ENCODE measurements around the gene XCR1.

Gene XCR1

DNA sequence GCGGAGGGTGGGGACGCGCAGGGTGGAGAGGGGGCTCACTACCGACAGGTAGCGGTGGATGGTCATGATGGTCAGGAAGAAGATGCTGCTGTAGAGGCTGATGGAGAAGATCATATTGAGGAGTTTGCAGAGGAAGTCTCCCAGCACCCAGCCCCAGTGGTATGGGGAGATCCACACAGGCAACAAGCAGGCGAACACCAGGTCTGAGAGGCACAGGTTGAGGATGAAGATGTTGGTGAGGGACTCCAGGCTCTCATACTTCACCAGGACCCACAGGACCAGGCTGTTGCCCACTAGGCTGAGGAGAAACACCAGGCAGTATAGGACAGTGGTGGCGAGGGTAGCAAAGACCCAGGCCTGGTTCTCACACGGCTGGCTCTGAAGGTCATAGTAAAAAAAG, 5.8 kb downstream of the XCR1 start:
- Histone ChIP-seq H2AFZ (ENCODE audit: low read depth, low read length, severe bottlenecking) (no peak overlapping the region), H3K36me3 (ENCODE audit: low read length) (no peaks in the 10 kb centered on the region), H4K20me1 (ENCODE audit: low read depth, low read length) (no peaks in the 10 kb centered on the region), H3K9ac (ENCODE audit: low read length) (no peak overlapping the region), H3K9me3 (ENCODE audit: insufficient read depth, low read length) (no peaks in the 10 kb centered on the region), H3F3A (ENCODE audit: insufficient read depth) (no peaks in the 10 kb centered on the region), H3K27me3 (ENCODE audit: low read length) (no peaks in the 10 kb centered on the region), H3K4me3 (ENCODE audit: insufficient read depth, low read length, poor library complexity, severe bottlenecking) (no peak overlapping the region), H3K9me2 (replicated peaks; ENCODE audit: insufficient read depth, low read length) (no peaks in the 10 kb centered on the region), H3K4me2 (ENCODE audit: low read depth, low read length, poor library complexity, severe bottlenecking) (no peak overlapping the region), H3K27ac (ENCODE audit: low read depth, low read length) (no peak overlapping the region), H3K79me2 (ENCODE audit: insufficient read depth, low read length) (no peaks in the 10 kb centered on the region)
- TF ChIP-seq, protein P1, sequence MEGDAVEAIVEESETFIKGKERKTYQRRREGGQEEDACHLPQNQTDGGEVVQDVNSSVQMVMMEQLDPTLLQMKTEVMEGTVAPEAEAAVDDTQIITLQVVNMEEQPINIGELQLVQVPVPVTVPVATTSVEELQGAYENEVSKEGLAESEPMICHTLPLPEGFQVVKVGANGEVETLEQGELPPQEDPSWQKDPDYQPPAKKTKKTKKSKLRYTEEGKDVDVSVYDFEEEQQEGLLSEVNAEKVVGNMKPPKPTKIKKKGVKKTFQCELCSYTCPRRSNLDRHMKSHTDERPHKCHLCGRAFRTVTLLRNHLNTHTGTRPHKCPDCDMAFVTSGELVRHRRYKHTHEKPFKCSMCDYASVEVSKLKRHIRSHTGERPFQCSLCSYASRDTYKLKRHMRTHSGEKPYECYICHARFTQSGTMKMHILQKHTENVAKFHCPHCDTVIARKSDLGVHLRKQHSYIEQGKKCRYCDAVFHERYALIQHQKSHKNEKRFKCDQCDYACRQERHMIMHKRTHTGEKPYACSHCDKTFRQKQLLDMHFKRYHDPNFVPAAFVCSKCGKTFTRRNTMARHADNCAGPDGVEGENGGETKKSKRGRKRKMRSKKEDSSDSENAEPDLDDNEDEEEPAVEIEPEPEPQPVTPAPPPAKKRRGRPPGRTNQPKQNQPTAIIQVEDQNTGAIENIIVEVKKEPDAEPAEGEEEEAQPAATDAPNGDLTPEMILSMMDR (IDR thresholded peaks at IDR 0.05; ENCODE audit: insufficient read depth, low read length, poor library complexity, severe bottlenecking): no peak
- no peak for TF ChIP-seq EZH2phosphoT487 (conservative IDR thresholded peaks at IDR 0.05; ENCODE audit: low read length)

DNA sequence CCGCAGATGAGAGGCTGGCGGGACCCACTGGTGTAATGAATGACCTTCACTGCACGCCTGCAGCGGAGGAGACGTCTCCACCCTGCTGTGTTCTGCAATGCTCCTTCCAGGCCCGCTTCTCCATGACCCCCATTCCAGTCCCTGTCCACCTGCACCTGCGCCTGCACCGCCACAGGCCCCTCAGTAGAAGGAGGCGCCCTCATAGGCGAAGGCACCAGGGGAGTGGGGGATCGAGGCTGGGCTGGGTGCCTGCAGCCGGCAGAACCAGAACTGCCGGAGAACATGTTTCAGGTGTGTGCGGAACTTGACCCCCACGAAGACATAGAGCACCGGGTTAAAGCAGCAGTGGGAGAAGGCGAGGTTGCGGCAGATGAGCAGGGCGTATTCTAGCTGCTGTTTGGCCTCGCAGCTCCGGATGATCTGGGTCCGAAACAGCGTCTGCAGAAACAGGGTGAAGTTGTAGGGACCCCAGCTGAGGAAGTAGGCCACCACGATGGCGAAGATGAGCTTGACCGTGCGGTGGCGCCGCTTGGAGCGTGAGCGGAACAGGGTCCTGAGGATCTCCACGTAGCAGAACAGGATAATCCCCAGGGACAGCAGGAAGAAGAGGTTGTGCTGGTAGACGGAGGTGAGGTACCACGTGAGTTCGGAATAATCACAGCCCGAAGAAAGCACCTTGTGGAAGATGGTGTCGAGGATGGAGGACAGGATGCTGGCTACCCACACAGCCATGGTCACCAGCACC, 6.3 kb downstream of the XCR1 start:
- H3K36me3 ChIP-seq (ENCODE audit: low read length): no peaks in the 10 kb centered on the region
- no peaks in the 10 kb centered on the region for H3K27me3 ChIP-seq (ENCODE audit: low read length)
- no peaks in the 10 kb centered on the region for H3K9me2 ChIP-seq (replicated peaks; ENCODE audit: insufficient read depth, low read length)
- H3K4me3 ChIP-seq (ENCODE audit: insufficient read depth, low read length, poor library complexity, severe bottlenecking): no peak overlapping the region
- H3K9me3 ChIP-seq (ENCODE audit: insufficient read depth, low read length): no peaks in the 10 kb centered on the region
- H3K79me2 ChIP-seq (ENCODE audit: insufficient read depth, low read length): no peaks in the 10 kb centered on the region
- H4K20me1 ChIP-seq (ENCODE audit: low read depth, low read length): no peaks in the 10 kb centered on the region
- no peak overlapping the region for H3K27ac ChIP-seq (ENCODE audit: low read depth, low read length)
- no peaks in the 10 kb centered on the region for H3F3A ChIP-seq (ENCODE audit: insufficient read depth)
- H3K9ac ChIP-seq (ENCODE audit: low read length): no peak overlapping the region
- TF ChIP-seq, protein P1 (IDR thresholded peaks at IDR 0.05; ENCODE audit: insufficient read depth, low read length, poor library complexity, severe bottlenecking): no peak
- TF ChIP-seq EZH2phosphoT487 (conservative IDR thresholded peaks at IDR 0.05; ENCODE audit: low read length): no peak
- no peak overlapping the region for H3K4me2 ChIP-seq (ENCODE audit: low read depth, low read length, poor library complexity, severe bottlenecking)
- no peak overlapping the region for H2AFZ ChIP-seq (ENCODE audit: low read depth, low read length, severe bottlenecking)

GRCh38 chr3:46019707-46020106, 7.6 kb downstream of the XCR1 start:
- H3K4me2 ChIP-seq (ENCODE audit: low read depth, low read length, poor library complexity, severe bottlenecking): no peak overlapping the region
- no peaks in the 10 kb centered on the region for H3F3A ChIP-seq (ENCODE audit: insufficient read depth)
- no peaks in the 10 kb centered on the region for H3K27me3 ChIP-seq (ENCODE audit: low read length)
- TF ChIP-seq, protein P1 (IDR thresholded peaks at IDR 0.05; ENCODE audit: insufficient read depth, low read length, poor library complexity, severe bottlenecking): no peak
- no peak for TF ChIP-seq EZH2phosphoT487 (conservative IDR thresholded peaks at IDR 0.05; ENCODE audit: low read length)
- no peaks in the 10 kb centered on the region for H3K79me2 ChIP-seq (ENCODE audit: insufficient read depth, low read length)
- H3K4me3 ChIP-seq (ENCODE audit: insufficient read depth, low read length, poor library complexity, severe bottlenecking): no peak overlapping the region
- H3K36me3 ChIP-seq (ENCODE audit: low read length): no peaks in the 10 kb centered on the region
- H2AFZ ChIP-seq (ENCODE audit: low read depth, low read length, severe bottlenecking): no peak overlapping the region
- H3K27ac ChIP-seq (ENCODE audit: low read depth, low read length): no peak overlapping the region
- H3K9me2 ChIP-seq (replicated peaks; ENCODE audit: insufficient read depth, low read length): no peaks in the 10 kb centered on the region
- no peak overlapping the region for H3K9ac ChIP-seq (ENCODE audit: low read length)
- H3K9me3 ChIP-seq (ENCODE audit: insufficient read depth, low read length): no peaks in the 10 kb centered on the region
- H4K20me1 ChIP-seq (ENCODE audit: low read depth, low read length): no peaks in the 10 kb centered on the region

Data from SU-DHL-6 (cell line).